HG03342 (cell line): ENCODE measurements around the gene PDZD7.

Experiments used
- ATAC-seq: cut with Tn5 transposase; IDR thresholded peaks from one replicate; pipeline ENCODE4 v1.9.1; 2021; ENCODE audit warnings: mild to moderate bottlenecking, moderate library complexity; ENCODE audit not compliant: unreplicated experiment

The PDZD7 gene

DNA sequence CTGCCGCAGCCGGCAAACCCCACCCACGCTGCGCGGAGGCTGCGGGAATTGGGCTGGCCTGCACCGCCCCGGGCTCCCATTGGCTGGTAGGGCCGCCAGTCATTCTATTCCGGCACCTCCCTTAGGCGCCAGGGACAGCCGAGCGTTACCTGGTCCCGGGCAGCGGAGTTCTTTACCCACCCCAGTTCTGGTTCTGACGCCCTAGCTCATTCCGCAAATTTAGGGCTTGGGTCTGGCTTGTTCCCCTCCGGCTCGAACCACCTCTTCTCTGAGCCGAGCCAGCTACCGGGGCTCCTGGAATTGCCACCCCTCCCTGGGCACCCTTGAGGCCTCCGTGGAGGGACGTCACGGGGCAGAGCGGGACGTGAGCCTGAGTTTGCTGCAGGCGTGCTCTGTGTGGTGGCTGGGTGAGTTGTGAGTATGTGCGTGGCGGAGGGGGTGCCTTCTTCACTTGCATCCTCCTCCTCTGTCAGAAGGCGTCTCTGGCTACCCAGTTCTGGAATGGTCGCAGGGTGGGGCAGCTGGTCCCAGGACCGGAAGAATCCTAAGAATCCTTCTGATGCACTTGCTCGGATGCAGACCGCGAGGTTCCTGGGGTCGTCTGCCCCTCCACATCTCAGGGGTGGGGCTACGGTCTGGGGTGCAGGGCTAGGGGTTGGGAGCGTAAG is at the start of gene PDZD7, which contains the start of gene SFXN3:
TSS of gene PDZD7 (minus strand) at position 2 of the 668 bp plus-strand sequence. CDS start 910 bp downstream, outside the sequence.
TSS of gene SFXN3 (plus strand) at position 107 of the 668 bp plus-strand sequence. CDS start 3,461 bp downstream, outside the sequence.
- ATAC-seq, result peak; percentile 93

DNA sequence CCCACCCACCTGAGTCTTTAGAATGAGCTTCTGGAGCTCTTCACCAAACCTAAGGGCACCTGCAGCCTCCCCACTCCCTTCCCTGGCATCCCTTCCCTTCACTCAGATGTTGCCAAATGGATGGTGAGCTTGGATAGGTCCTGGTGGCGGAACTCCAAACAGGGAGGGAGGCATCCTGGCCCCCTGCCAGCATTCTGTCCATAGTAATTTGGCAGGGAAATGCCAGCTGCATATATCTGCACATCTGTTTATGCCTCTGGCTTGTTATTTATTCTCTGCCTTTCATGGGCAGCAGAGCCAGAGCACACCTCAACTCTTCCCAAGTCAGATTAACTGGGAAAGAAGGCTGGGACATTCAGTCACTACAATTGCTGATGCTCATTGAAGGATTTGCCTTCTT is 48.9 kb upstream of the PDZD7 start:
- ATAC-seq, result no peak

- no peak for ATAC-seq
Observed at GRCh38 chr10:101076630-101077029, 45.7 kb upstream of the PDZD7 start.

- no peak for ATAC-seq
Observed at GRCh38 chr10:101075775-101076174, 44.8 kb upstream of the PDZD7 start.

GRCh38 chr10:101073631-101074030 is 42.7 kb upstream of the PDZD7 start:
- no peak for ATAC-seq

GRCh38 chr10:101072923-101073322 is 42.0 kb upstream of the PDZD7 start:
- ATAC-seq, result no peak

GRCh38 chr10:101071885-101072433 is 41.0 kb upstream of the PDZD7 start:
- ATAC-seq, result no peak

- no peak for ATAC-seq
Observed at GRCh38 chr10:101071267-101071884, 40.4 kb upstream of the PDZD7 start.

DNA sequence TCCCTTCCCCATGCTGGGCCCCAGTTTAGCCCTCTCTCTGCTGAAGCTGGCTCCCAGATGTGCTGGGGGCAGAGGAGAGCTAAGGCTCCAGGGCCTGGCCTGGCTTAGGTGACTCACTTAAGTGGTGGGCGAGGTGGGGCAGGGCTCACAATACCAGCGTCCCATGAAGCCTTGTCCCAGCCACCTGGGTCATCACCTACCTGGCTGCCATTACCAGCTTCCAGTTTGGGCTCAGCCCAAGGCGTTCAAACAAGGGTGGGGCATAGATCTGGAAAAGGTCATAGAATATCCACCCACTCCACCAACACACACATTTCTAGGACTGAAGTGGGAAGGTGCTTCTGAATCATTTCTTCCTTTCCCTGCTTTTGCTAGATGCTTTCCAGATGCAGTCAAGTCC is 39.2 kb upstream of the PDZD7 start:
- no peak for ATAC-seq

- no peak for ATAC-seq
Observed at GRCh38 chr10:101069441-101069840, 38.5 kb upstream of the PDZD7 start.

GRCh38 chr10:101067356-101068083 is 36.6 kb upstream of the PDZD7 start:
- ATAC-seq, result peak; percentile 44

DNA sequence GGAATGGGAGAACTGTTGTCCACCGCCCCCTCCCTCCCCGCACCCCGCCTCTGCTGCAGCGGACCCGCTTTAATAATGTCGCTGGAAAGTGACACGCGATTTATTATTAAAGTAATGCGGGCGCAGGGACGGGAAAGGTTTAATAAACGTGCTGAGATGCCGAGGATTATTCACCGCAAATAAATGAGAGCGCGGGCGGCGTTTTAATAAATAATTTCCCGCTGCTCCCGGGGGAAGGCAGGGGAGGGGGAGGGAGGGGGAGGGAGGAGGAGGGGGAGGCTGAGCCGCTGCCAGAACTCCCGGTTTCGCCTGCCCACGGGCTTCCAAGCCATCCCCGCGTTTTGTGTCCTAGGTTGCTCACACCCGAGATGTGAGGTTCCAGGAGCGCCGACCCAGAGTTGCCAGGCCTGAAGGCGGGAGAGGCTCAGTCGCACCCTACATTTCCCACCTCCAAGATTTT is 36.0 kb upstream of the PDZD7 start:
- ATAC-seq, result no peak

DNA sequence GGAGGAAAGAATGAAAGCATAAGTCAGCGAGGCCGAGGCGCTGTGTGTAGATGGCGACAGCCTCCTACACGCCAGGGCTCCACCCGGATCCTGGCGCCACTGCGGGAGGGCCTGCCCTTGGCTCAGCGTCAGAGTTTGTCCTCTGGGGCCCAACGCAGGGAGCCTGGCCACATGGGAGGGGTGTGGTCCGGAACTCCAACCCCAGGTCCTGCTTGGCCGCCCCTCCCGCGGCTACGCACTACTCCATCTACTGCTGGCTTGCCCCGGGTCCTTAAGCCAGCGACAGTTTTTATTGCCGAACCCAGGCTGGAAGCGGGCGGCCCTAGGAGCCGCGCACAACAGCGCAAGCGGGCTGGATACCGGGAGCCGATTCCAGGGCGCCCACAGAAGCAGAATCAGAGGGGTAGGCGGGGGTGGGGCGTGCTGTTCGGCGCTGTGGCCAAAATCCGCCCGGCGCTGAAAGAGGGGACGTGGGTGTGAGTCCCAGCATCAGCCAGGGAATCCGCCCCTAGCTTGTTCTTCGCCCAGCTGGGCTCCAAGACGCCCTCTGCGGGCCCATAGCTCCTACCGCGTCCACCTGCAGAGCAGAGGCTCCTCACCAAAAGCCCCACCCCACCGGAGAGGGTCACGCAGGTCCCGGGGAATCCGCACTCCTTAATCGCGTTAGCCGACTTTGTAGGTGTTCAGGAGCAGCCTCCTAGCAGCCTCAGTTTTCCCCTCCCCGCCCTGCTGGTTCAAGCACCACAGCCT is 35.4 kb upstream of the PDZD7 start:
- ATAC-seq, result no peak

DNA sequence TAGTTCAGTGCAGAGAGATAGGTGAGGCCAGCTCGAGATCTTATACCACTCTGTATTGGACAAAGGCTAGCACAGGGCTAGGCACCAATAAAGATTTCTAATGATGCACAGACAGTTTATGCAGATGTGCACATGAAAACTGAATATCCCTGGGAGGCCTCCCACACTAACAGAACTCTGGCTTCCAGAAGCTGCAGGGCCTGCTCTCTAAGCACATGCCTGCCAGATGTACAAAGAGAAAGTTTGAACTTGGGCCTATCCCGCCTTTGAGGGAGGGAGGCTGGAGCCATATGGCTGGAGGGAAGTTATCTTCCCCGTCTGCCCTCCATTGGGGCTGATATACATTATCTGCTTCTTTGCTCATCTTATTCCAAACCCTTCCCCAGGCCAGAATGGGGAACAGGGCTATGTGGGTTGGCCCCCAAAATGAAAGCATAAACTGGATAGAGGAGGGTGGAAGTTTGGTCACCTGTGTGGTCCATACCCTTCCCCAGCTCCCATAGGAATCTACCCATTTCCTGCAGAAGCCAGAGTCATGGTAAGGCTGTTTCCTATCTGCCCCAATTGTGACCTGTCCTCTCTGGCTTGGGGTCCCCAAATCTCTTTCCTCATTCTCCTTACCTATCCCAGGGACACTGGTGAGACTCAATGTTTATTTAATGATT is 34.7 kb upstream of the PDZD7 start:
- no peak for ATAC-seq

DNA sequence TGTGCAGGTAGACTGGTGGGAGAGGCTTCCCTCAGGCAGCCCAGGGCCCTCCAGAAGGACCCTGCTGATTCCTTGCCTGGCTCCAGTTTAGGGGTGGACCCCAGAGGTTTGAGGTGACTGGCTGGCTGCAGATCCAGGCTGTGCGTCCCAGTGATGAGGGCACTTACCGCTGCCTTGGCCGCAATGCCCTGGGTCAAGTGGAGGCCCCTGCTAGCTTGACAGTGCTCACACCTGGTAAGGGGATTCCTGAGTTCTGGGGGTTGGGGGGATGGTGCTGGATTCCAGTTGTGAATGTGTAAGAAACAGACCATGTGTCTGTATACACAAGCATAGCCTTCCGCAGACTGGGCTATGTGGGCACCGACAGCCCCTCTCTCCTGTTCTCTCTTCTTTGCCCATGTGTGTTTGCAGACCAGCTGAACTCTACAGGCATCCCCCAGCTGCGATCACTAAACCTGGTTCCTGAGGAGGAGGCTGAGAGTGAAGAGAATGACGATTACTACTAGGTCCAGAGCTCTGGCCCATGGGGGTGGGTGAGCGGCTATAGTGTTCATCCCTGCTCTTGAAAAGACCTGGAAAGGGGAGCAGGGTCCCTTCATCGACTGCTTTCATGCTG is 33.6 kb upstream of the PDZD7 start:
- no peak for ATAC-seq

DNA sequence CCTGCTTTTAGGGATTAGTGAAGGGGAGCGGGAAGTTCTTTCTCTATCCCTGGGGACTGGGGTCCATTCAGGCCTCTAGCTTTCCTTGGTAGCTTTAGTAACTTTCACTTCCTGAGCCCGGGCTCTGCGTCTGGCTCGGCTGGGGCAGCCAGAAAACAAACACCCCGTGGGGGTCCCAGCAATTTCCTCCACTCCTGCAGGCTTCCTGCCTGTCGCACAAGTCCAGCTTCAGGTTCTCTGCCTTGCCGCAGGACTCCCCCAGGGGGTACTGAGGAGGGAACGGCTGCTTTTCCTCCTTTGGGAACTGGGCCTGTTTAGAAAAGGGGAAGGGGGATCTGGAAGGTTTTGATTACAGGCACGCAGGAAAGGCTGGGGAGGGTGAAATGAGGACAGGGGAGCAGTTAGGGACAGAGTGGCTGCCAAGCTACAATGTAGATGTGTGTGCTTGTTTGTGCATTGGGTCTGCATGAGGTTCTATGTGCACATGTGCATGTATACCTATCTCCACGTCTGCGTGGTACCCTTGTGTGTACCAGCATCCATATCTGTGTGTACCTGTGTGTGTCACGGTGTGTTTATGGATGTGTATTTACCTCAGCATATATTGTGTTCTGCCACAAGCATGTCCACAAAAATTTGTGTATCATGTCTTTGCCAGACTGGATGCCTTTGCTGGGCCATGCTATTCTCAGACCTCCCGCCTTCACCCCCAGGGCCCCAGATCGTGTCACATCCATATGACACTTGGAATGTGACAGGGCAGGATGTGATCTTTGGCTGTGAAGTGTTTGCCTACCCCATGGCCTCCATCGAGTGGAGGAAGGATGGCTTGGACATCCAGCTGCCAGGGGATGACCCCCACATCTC is 32.9 kb upstream of the PDZD7 start:
- no peak for ATAC-seq

DNA sequence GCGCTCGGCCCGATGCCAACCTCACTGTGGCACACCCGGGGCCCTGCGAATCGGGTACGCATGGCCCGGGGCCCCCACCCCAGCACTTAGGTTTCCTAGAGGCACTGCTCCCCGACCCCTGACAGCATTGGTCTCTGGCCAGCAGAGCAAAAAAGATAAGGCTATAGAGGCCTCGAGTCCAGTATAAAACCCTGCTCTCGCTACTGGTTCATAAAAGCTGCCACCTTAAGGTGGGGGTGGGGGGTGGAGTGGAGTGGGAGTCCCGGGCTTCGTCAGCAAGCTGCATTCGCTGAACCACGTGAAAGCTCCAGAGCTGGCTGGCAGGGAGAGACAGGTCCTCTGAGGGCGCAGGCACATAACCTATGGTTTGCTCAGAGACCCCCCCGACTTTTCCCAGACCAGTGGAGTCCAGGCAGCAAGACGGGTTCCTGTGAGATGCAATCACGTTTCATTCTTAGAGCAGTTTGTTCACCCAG is 32.2 kb upstream of the PDZD7 start:
- ATAC-seq, result no peak

GRCh38 chr10:101062232-101063049 is 31.5 kb upstream of the PDZD7 start:
- no peak for ATAC-seq
